Gastroesophageal sphincter (tissue), 4 donors: ENCODE measurements around the gene EPS8L3. TPM values are rescaled to one million over a fixed set of nuclear protein-coding genes. Genes with fewer than 3 reads are reported as not detected.

Experiments
- ATAC-seq: fragments of 150-250 bp; one replicate; pipeline ENCODE4 v1.9.1; 2016; ENCODE audit warnings: mild to moderate bottlenecking, moderate library complexity
- H3K27ac ChIP-seq, 4 donors: fragments of 200-600 bp; sonication (generic) in 3 of 4; 1 replicate in 3 of 4; 2 replicates in 1 of 4; pipeline ENCODE4 v1.5.1; 2016 to 2019
- H3K27me3 ChIP-seq: fragments of 200-600 bp; sonication (generic); one replicate; pipeline ENCODE4 v1.5.1; 2019
- H3K36me3 ChIP-seq, 2 donors: fragments of 200-600 bp; sonication (generic); one replicate each; pipeline ENCODE4 v1.5.1; 2019; ENCODE audit warnings: control low read depth in 1 of 2
- H3K4me1 ChIP-seq, 3 donors: fragments of 200-600 bp; sonication (generic); 1 replicate in 2 of 3; 2 replicates in 1 of 3; pipeline ENCODE4 v1.5.1; 2016 to 2019; ENCODE audit warnings: control low read depth in 2 of 3
- H3K4me3 ChIP-seq, 2 donors: fragments of 200-600 bp; sonication (generic); one replicate each; pipeline ENCODE4 v1.5.1; 2019; ENCODE audit warnings: mild to moderate bottlenecking in 1 of 2, moderate library complexity in 1 of 2
- H3K9me3 ChIP-seq, 3 donors: fragments of 200-600 bp; sonication (generic); one replicate each; pipeline ENCODE4 v1.5.1; 2017 to 2019; ENCODE audit warnings: control low read depth in 2 of 3
- EP300 ChIP-seq: sonication (generic); formaldehyde crosslinking; IDR thresholded peaks from one replicate; pipeline ENCODE4 v1.6.1; 2017; ENCODE audit warnings: antibody characterized with exemption, mild to moderate bottlenecking
- POLR2A ChIP-seq, 2 donors: fragments of 450-650 bp; IDR thresholded peaks; one replicate each; pipeline ENCODE4 v1.6.1; 2017; ENCODE audit warnings: antibody characterized with exemption in 2 of 2, mild to moderate bottlenecking in 2 of 2, moderate library complexity in 1 of 2
- POLR2AphosphoS5 ChIP-seq: sonication (generic); formaldehyde crosslinking; IDR thresholded peaks from one replicate; pipeline ENCODE4 v1.6.1; 2017; ENCODE audit warnings: antibody characterized with exemption
- WGBS, 2 donors: methylation state at CpG; one replicate each; pipeline ENCODE4 v1.1.5; 2018; ENCODE audit warnings: low coverage in 1 of 2; 5-methylcytosine and 5-hydroxymethylcytosine counted together
- total RNA-seq, 4 donors: library from RNA; depleted of rRNA; stranded (reverse); fragments of >200 nt; gene quantifications; one replicate each; pipeline ENCODE4 v1.1.0, GENCODE V29; 2016
- TF ChIP-seq, protein P1 (sequence below), 4 experiments: fragments of 200-600 bp in 2 of 4; fragments of 450-650 bp in 2 of 4; sonication (generic) in 1 of 4; IDR thresholded peaks; one replicate each; pipeline ENCODE4 v1.5.1; 2017 to 2019; ENCODE audit warnings: antibody characterized with exemption in 4 of 4, mild to moderate bottlenecking in 2 of 4, moderate library complexity in 2 of 4

The EPS8L3 gene
- total RNA-seq, 4 donors from 2014 or later: 0.12 TPM; not detected in 3

DNA sequence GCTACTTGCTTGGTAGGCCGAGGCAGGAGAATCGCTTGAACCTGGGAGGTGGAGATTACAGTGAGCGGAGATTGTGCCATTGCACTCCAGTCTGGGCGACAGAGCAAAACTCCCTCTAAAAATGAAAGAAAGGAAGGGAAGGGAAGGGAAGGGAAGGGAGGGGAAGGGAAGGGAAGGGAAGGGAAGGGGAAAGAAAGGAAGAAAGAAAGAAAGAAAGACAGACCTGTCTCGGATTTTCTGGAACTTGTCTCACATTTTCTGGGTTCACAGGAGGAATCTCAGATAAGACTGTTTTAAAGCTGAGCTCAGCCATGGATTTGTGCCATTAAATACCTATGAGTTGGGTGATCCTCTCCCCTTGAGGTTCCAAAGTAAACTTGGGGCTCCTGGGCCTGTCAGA, 38.8 kb downstream of the EPS8L3 start:
- H3K27ac ChIP-seq: no peak overlapping the region
- no peaks in the 10 kb centered on the region for H3K36me3 ChIP-seq
- ATAC-seq: no peak
- no peaks in the 10 kb centered on the region for H3K4me1 ChIP-seq
- WGBS, 2 donors: 92 to 100% methylated on average over 4 to 5 of the region's 5 CpGs
- no peaks in the 10 kb centered on the region for H3K9me3 ChIP-seq
- H3K4me3 ChIP-seq: no peak overlapping the region
- H3K27me3 ChIP-seq: no peaks in the 10 kb centered on the region
- TF ChIP-seq POLR2A (IDR thresholded peaks at IDR 0.05) (no peak), EP300 (no peak), POLR2AphosphoS5 (no peak)
- TF ChIP-seq, protein P1, sequence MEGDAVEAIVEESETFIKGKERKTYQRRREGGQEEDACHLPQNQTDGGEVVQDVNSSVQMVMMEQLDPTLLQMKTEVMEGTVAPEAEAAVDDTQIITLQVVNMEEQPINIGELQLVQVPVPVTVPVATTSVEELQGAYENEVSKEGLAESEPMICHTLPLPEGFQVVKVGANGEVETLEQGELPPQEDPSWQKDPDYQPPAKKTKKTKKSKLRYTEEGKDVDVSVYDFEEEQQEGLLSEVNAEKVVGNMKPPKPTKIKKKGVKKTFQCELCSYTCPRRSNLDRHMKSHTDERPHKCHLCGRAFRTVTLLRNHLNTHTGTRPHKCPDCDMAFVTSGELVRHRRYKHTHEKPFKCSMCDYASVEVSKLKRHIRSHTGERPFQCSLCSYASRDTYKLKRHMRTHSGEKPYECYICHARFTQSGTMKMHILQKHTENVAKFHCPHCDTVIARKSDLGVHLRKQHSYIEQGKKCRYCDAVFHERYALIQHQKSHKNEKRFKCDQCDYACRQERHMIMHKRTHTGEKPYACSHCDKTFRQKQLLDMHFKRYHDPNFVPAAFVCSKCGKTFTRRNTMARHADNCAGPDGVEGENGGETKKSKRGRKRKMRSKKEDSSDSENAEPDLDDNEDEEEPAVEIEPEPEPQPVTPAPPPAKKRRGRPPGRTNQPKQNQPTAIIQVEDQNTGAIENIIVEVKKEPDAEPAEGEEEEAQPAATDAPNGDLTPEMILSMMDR (IDR thresholded peaks at IDR 0.05): no peak

DNA sequence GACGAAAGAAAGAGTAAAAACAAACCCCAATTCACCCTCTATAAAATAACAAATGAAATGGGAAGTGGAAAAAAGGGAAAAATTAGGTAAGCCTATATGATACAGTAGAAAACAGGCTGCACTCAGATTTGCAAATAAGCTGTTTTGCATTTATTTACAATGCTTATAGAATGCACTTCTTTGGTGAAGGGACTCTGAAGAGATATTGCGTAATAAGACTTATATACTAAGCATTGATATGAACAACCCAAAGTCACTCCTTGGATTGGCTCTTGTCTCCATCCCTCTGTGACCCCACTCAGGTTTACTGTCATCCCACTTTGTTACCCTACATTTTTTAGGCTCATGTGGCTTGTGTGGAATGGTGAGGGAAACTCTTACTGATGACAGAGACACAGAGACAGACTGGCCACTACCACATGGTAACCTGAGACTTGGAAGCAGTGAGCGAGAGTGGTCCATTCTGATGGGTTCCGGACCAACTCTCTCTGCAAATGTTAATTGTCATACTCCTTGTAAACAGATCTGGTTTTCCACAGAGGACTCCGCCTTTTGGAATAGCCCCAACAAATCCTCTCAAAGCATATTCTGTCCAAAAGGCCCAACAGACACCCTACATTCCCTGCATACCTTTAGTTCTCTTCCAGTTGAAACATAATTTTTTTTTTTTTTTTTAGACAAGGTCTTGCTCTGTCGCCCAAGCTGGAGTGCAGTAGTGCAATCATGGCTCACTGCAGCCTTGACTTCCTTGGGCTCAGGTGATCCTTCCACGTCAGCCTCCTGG, 40.6 kb downstream of the EPS8L3 start:
- peak; percentile 39 for ATAC-seq
- 72 to 75% methylated on average over 5 to 7 of the region's 7 CpGs for WGBS, 2 donors
- no peak overlapping the region for H3K27ac ChIP-seq

DNA sequence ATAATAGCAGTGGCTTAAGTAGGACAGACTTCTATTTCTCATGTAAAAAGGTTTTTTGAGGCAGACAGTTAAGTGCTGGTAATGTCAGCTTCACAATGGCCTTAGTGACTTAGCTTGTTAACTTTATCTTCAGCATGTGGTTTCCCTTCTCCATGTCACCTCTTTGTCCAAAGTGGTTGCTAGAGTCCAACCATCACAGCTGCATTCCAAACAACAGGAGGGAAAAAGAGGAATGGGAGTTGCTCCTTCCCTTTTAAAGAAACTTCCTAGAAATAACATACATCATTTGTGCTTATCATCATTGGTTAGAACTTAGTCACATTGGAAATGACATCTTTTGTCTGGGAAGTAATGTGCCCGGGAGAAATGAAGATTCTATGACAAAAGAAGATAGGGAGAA, 41.8 kb downstream of the EPS8L3 start:
- Histone ChIP-seq H3K27me3 (no peaks in the 10 kb centered on the region), H3K4me1 (no peaks in the 10 kb centered on the region), H3K36me3 (no peaks in the 10 kb centered on the region), H3K4me3 (no peak overlapping the region), H3K27ac (no peak overlapping the region), H3K9me3 (no peaks in the 10 kb centered on the region)
- ATAC-seq: no peak
- WGBS, 2 donors: 82 to 100% methylated on average over 1 of the region's 1 CpG
- TF ChIP-seq POLR2AphosphoS5: no peak
- TF ChIP-seq, protein P1 (IDR thresholded peaks at IDR 0.05): no peak
- TF ChIP-seq EP300: no peak
- TF ChIP-seq POLR2A (IDR thresholded peaks at IDR 0.05): no peak

More for the DNA sequence above, 40.6 kb downstream of the EPS8L3 start:
- H3K27me3 ChIP-seq: no peaks in the 10 kb centered on the region
- H3K36me3 ChIP-seq: no peaks in the 10 kb centered on the region
- no peaks in the 10 kb centered on the region for H3K9me3 ChIP-seq
- H3K4me3 ChIP-seq: no peak overlapping the region
- TF ChIP-seq EP300 (no peak), POLR2AphosphoS5 (no peak), POLR2A (IDR thresholded peaks at IDR 0.05) (no peak)
- TF ChIP-seq, protein P1 (IDR thresholded peaks at IDR 0.05): no peak
- no peaks in the 10 kb centered on the region for H3K4me1 ChIP-seq

DNA sequence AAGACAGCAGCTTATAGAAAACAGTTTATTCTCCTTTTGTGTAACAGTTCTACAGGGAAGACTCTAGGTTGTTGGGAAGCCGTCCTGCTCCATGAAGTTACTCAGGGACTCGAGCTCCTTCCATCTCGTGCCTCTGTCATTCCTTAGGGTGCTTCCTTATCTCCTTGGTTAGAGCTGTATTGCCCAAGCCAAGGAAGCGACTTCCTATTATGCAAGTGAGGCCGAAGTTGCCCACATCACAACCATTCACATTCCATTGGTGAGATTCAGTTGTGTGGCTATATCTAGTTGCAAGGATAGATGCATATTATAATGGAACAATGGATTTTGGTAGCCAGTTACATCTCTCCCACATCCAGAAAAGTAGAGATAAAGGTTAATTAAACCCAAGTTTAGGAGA, 42.7 kb downstream of the EPS8L3 start:
- TF ChIP-seq, protein P1 (IDR thresholded peaks at IDR 0.05): no peak
- no peak for TF ChIP-seq POLR2AphosphoS5
- TF ChIP-seq POLR2A (IDR thresholded peaks at IDR 0.05): no peak
- no peak for TF ChIP-seq EP300
- no peak for ATAC-seq
- H3K4me1 ChIP-seq: no peaks in the 10 kb centered on the region
- H3K4me3 ChIP-seq: no peak overlapping the region
- no peaks in the 10 kb centered on the region for H3K9me3 ChIP-seq
- H3K27me3 ChIP-seq: no peaks in the 10 kb centered on the region
- WGBS, 2 donors: 78 to 96% methylated on average over 4 to 5 of the region's 5 CpGs
- no peaks in the 10 kb centered on the region for H3K36me3 ChIP-seq
- H3K27ac ChIP-seq: no peak overlapping the region

DNA sequence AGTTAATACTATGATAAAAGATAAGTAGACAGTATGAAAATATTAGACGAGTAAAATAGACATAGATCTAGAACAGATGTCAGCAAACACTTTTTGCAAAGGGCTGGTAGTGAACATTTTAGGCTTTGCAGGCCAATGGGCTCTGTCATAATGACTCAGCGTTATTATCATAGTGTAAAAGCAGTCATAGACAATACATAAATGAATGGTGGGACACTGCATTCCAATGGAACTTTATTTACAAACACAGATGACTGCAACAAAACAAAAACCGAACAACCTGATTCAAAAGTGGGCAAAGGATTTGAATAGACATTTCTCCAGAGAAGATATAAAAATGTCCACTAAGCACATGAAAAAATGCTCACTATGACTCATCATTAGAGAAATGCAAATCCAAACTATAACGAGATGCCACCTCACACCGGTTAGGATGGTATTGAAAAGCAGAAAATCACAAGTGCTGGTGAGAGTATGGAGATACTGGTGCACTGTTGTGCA, 44.3 kb downstream of the EPS8L3 start:
- Histone ChIP-seq H3K4me1 (no peaks in the 10 kb centered on the region), H3K27me3 (no peaks in the 10 kb centered on the region), H3K36me3 (no peaks in the 10 kb centered on the region), H3K9me3 (no peaks in the 10 kb centered on the region), H3K4me3 (no peak overlapping the region), H3K27ac (no peak overlapping the region)
- ATAC-seq: no peak
- TF ChIP-seq POLR2A (IDR thresholded peaks at IDR 0.05): no peak
- no peak for TF ChIP-seq POLR2AphosphoS5
- TF ChIP-seq, protein P1 (IDR thresholded peaks at IDR 0.05): no peak
- no peak for TF ChIP-seq EP300
- WGBS, 2 donors: 65 to 75% methylated on average over 5 of the region's 5 CpGs
